GM23248 (cell line): ENCODE results near the gene PGC. TPM values are rescaled to one million over a fixed set of nuclear protein-coding genes. Genes with fewer than 3 reads are reported as not detected.
A peak's percentile ranks its signal among the peaks of the same experiment; 100 is the strongest.

Experiments used
- DNase-seq: peaks from one replicate; pipeline ENCODE4 v3.0.0-alpha.2; 2015
- H2AFZ ChIP-seq: fragments of 200-600 bp; sonication (generic); 2 replicates; pipeline ENCODE4 v1.6.1; 2016; ENCODE audit warnings: antibody characterized with exemption
- H3F3A ChIP-seq: fragments of 200-600 bp; sonication (generic); 2 replicates; pipeline ENCODE4 v1.6.1; 2016; ENCODE audit warnings: mild to moderate bottlenecking, antibody characterized with exemption, mixed run types; ENCODE audit not compliant: insufficient read depth
- H3K27ac ChIP-seq: fragments of 200-600 bp; sonication (generic); 2 replicates; pipeline ENCODE4 v1.5.1; 2016; ENCODE audit warnings: mild to moderate bottlenecking
- H3K27me3 ChIP-seq: fragments of 200-600 bp; sonication (generic); replicated peaks from 2 replicates; pipeline ENCODE4 v1.6.1; 2016; ENCODE audit warnings: mild to moderate bottlenecking; ENCODE audit not compliant: insufficient read depth
- H3K36me3 ChIP-seq: fragments of 200-600 bp; sonication (generic); 2 replicates; pipeline ENCODE4 v1.6.1; 2016; ENCODE audit warnings: low read depth, mild to moderate bottlenecking
- H3K4me1 ChIP-seq: fragments of 200-600 bp; sonication (generic); 2 replicates; pipeline ENCODE4 v1.6.1; 2016; ENCODE audit warnings: mild to moderate bottlenecking; ENCODE audit not compliant: insufficient read depth
- H3K4me2 ChIP-seq: fragments of 200-600 bp; sonication (generic); one replicate; pipeline ENCODE4 v1.6.1; 2016; ENCODE audit warnings: mild to moderate bottlenecking; ENCODE audit not compliant: unreplicated experiment
- H3K4me3 ChIP-seq: fragments of 200-600 bp; sonication (generic); 2 replicates; pipeline ENCODE4 v1.5.1; 2016; ENCODE audit warnings: mild to moderate bottlenecking
- H3K79me2 ChIP-seq: fragments of 200-600 bp; sonication (generic); 2 replicates; pipeline ENCODE4 v1.6.1; 2016; ENCODE audit warnings: mild to moderate bottlenecking; ENCODE audit not compliant: insufficient read depth
- H3K9ac ChIP-seq: fragments of 200-600 bp; sonication (generic); 2 replicates; pipeline ENCODE4 v1.6.1; 2016; ENCODE audit warnings: mild to moderate bottlenecking
- H3K9me2 ChIP-seq: fragments of 200-600 bp; sonication (generic); 2 replicates; pipeline ENCODE4 v1.6.1; 2016; ENCODE audit warnings: mixed run types, mild to moderate bottlenecking, moderate library complexity; ENCODE audit not compliant: insufficient read depth
- H3K9me3 ChIP-seq: fragments of 200-600 bp; sonication (generic); one replicate; pipeline ENCODE4 v1.6.1; 2017; ENCODE audit warnings: low read depth
- H4K20me1 ChIP-seq: fragments of 200-600 bp; sonication (generic); 2 replicates; pipeline ENCODE4 v1.6.0; 2016; ENCODE audit not compliant: insufficient read depth
- EZH2 ChIP-seq: fragments of 200-600 bp; sonication (generic); IDR thresholded peaks from 2 replicates; pipeline ENCODE4 v1.6.1; 2018; ENCODE audit warnings: antibody characterized with exemption, mild to moderate bottlenecking; ENCODE audit not compliant: insufficient read depth, poor library complexity, severe bottlenecking
- EZH2phosphoT487 ChIP-seq: fragments of 200-600 bp; sonication (generic); IDR thresholded peaks from 2 replicates; pipeline ENCODE4 v1.6.1; 2018; ENCODE audit warnings: antibody characterized with exemption, moderate library complexity, mild to moderate bottlenecking, low read depth; ENCODE audit not compliant: insufficient read depth
- WGBS, 2 experiments: methylation state at CpG; one replicate each; pipeline ENCODE4 v1.1.6; 2015 to 2017; ENCODE audit warnings: low lambda C conversion rate in 2 of 2, low coverage in 1 of 2; ENCODE audit errors: missing lambda C conversion rate in 2 of 2; 5-methylcytosine and 5-hydroxymethylcytosine counted together
- in situ Hi-C: fragments of 300-500 bp; cut with MboI; formaldehyde crosslinking; loops from 2 replicates; pipeline ENCODE4 v1.15.0; 2020
- polyA plus RNA-seq: library from polyadenylated mRNA; unstranded; fragments of >200 nt; fragmentation: Nextera tagmentation; extraction: Ambion mirVana; gene quantifications from 2 replicates; pipeline ENCODE4 v1.2.1, GENCODE V29; 2016
- total RNA-seq: library from RNA; depleted of rRNA; stranded (reverse); fragments of >200 nt; shearing (Covaris generic); gene quantifications from 2 replicates; pipeline ENCODE4 v1.2.3, GENCODE V29; 2014

PGC gene
- total and polyA plus RNA-seq, 2 experiments from 2014 or later = not detected

DNA sequence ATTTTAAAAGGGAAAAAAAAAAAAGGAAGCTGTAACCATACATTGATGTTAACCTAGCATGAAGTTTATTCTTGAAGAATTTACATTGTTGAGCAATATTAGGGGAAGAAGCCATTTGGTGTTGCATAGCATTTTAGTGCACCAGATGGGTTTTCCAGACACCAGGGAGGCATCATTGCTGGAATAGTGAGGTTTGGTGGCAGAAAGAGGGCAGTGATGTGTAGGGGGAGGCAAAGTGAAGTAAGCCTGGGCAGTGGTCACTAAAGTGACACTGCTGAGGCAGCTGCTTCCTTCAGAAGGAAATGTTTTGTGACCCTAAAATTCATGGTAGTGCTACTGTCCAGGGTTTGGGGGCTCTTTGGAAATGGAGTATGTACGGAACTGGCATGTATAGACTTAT lies 42.8 kb upstream of the PGC start:
- no peak overlapping the region for H3K4me2 ChIP-seq
- in situ Hi-C loops = no loop called here
- H3K4me1 ChIP-seq = peaks cover 4% of the 10 kb centered on the region; the same call in 1 of the 2 replicates

DNA sequence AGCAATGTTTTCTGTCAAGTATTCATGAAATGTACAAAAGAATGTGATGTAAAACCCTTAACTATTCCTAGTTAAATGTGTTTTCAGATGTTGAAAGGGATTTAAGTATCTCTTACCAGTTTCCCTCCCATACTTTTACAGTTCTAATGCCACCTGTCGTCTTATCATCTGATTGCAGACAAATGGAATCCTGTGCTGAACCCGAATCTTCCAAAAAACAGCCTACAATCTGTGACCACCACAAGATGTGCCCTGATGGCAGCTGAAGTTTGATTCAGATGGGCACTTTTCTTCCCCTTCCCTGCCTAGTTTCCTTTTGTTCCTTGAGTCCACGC lies 42.2 kb upstream of the PGC start:
- peaks cover 16% of the 10 kb centered on the region for H3F3A ChIP-seq
- no peak for DNase-seq
- H3K4me2 ChIP-seq = no peak overlapping the region
- H3K9me2 ChIP-seq = no peaks in the 10 kb centered on the region
- peaks cover 4% of the 10 kb centered on the region; the same call in 1 of the 2 replicates for H3K4me1 ChIP-seq
- H3K79me2 ChIP-seq = peaks cover 33% of the 10 kb centered on the region
- no peak overlapping the region for H3K9ac ChIP-seq
- no peaks in the 10 kb centered on the region for H4K20me1 ChIP-seq
- no peak overlapping the region for H3K27ac ChIP-seq
- in situ Hi-C loops = no loop called here
- H3K36me3 ChIP-seq = peaks cover 26% of the 10 kb centered on the region
- H3K27me3 ChIP-seq = no peaks in the 10 kb centered on the region
- no peaks in the 10 kb centered on the region for H3K9me3 ChIP-seq
- 81 to 85% methylated on average over 3 of the region's 3 CpGs for WGBS, 2 experiments
- TF ChIP-seq EZH2 (no peak), EZH2phosphoT487 (no peak)
- H2AFZ ChIP-seq = no peak overlapping the region
- H3K4me3 ChIP-seq = no peak overlapping the region

More for the DNA sequence above, 42.8 kb upstream of the PGC start:
- Histone ChIP-seq H3K36me3 (peaks cover 26% of the 10 kb centered on the region), H2AFZ (no peak overlapping the region), H4K20me1 (no peaks in the 10 kb centered on the region), H3F3A (peaks cover 16% of the 10 kb centered on the region), H3K9me2 (no peaks in the 10 kb centered on the region), H3K4me3 (no peak overlapping the region), H3K27me3 (no peaks in the 10 kb centered on the region), H3K9me3 (no peaks in the 10 kb centered on the region), H3K9ac (no peak overlapping the region), H3K27ac (no peak overlapping the region), H3K79me2 (peaks cover 33% of the 10 kb centered on the region)
- TF ChIP-seq EZH2 (no peak), EZH2phosphoT487 (no peak)
- 94 to 97% methylated on average over 1 of the region's 1 CpG for WGBS, 2 experiments
- no peak for DNase-seq

DNA sequence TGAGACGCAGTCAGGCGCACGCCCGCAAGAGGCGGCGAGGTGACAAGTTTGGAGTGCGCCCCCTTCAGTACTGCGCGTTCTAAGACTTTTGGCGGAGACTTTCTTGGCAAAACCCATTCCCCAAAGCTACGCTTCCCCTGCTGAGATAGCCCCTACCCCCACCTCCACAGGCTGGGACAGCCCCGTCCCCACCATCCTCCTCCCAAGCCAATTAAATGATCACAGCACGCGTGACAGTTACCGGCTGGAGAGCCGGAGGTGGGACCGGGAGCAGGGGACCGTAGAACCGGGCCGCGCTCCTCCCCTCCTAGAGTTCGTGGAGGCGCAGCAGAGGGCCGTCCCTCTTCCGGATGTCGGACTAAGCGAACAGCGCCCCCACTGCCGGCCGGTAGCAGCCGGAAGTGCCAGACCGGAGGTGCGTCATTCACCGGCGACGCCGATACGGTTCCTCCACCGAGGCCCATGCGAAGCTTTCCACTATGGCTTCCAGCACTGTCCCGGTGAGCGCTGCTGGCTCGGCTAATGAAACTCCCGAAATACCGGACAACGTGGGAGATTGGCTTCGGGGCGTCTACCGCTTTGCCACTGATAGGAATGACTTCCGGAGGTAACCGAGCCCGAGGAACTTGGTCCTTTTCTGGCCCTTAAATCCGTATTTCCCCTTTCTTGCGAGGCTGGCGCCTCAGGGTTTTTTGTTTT lies 40.2 kb upstream of the PGC start, which contains the start of gene TOMM6:
TOMM6 (plus strand) TSS at position 476 of the 699 bp plus-strand sequence; CDS start at position 480, 4 bp downstream.
- H3K4me3 ChIP-seq = peak within 1 kb of the TSS; percentile 100
- WGBS, 2 experiments = 1 to 2% methylated on average over 50 to 55 of the region's 55 CpGs
- in situ Hi-C loops = no loop called here
- H2AFZ ChIP-seq = peak within 1 kb of the TSS; percentile 98
- peak; percentile 98 for DNase-seq
- TF ChIP-seq EZH2phosphoT487 = no peak
- TF ChIP-seq EZH2 = no peak
- peak within 1 kb of the TSS; percentile 88 for H3K27ac ChIP-seq
- H4K20me1 ChIP-seq = no peaks in the 10 kb centered on the region
- no peaks in the 10 kb centered on the region for H3K27me3 ChIP-seq
- peaks cover 26% of the 10 kb centered on the region for H3K36me3 ChIP-seq
- peak within 1 kb of the TSS; percentile 100 for H3K9ac ChIP-seq
- H3K4me2 ChIP-seq = peak within 1 kb of the TSS; percentile 84
- H3K4me1 ChIP-seq = peaks cover 4% of the 10 kb centered on the region; the same call in 1 of the 2 replicates
- peaks cover 16% of the 10 kb centered on the region for H3F3A ChIP-seq
- peaks cover 33% of the 10 kb centered on the region for H3K79me2 ChIP-seq
- H3K9me2 ChIP-seq = no peaks in the 10 kb centered on the region
- H3K9me3 ChIP-seq = no peaks in the 10 kb centered on the region

DNA sequence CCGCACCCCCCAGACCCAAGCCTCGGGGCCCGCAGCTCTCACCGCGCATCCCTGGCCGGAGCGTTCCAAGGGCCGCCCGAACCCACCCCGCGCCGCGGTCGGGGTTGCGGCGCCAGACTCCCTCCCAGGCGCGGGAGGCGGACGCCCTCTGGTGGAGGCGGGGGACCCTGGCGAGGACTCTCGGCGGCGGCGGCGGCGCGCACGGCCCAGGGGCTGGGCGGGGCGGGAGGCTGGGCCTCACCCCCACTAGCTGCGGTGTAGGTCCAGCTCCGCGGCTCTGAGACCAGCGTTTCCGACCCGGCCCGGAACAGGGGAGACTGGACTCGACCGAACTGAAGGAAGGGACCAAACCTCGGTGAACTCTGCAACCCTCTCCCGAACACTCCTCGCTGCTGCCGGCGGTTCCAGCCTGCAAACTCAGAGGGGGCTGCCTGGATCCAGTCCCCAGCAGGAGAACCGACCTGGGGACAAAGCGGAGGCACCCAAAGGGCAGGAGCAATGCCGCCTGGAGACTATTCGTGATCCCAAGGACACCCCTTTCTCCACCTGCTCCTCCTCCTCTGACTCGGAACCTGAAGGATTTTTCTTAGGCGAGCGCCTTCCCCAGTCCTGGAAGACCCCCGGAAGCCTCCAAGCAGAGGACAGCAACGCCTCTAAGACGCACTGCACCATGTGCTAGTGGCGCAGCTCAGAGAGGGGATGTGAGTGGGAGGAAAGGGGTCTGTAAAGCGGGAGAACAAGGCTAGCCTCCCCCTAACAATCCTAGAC lies 39.4 kb upstream of the PGC start:
- H3F3A ChIP-seq = peaks cover 16% of the 10 kb centered on the region
- peak overlapping the region; percentile 100 for H3K4me3 ChIP-seq
- no peaks in the 10 kb centered on the region for H3K27me3 ChIP-seq
- in situ Hi-C loops = no loop called here
- H2AFZ ChIP-seq = peak overlapping the region; percentile 98
- H3K79me2 ChIP-seq = peaks cover 33% of the 10 kb centered on the region
- H3K36me3 ChIP-seq = peaks cover 24% of the 10 kb centered on the region
- DNase-seq = peak; percentile 92
- H3K4me2 ChIP-seq = peak overlapping the region; percentile 84
- peaks cover 4% of the 10 kb centered on the region; the same call in 1 of the 2 replicates for H3K4me1 ChIP-seq
- no peaks in the 10 kb centered on the region for H3K9me2 ChIP-seq
- H3K9ac ChIP-seq = peak overlapping the region; percentile 100
- no peaks in the 10 kb centered on the region for H4K20me1 ChIP-seq
- TF ChIP-seq EZH2phosphoT487 (no peak), EZH2 (no peak)
- no peaks in the 10 kb centered on the region for H3K9me3 ChIP-seq
- H3K27ac ChIP-seq = peak overlapping the region; percentile 88
- WGBS, 2 experiments = 1% methylated on average over 33 to 40 of the region's 58 CpGs
